Astrocyte (in vitro differentiated cells and primary cell): ENCODE data around the gene ANKRD28. TPM values are rescaled to one million over a fixed set of nuclear protein-coding genes. Genes with fewer than 3 reads are reported as not detected.

Experiments
- DNase-seq: peaks from one replicate; pipeline ENCODE4 v3.0.0-alpha.2; 2010; ENCODE audit warnings: low read depth
- FAIRE-seq: peaks from 2 replicates; lab custom pipeline; 2011; peaks lifted over from hg19 to GRCh38; lab: Jason Lieb, UNC
- H2AFZ ChIP-seq: 2 replicates; pipeline ENCODE4 v1.6.0; 2012; ENCODE audit warnings: low read depth, low read length, inconsistent platforms
- H3K27ac ChIP-seq: 2 replicates; pipeline ENCODE4 v1.5.1; 2011; ENCODE audit warnings: low read depth, low read length, inconsistent platforms
- H3K27me3 ChIP-seq: 2 replicates; pipeline ENCODE4 v1.6.0; 2011; ENCODE audit warnings: low read length, inconsistent platforms; ENCODE audit not compliant: insufficient read depth
- H3K36me3 ChIP-seq: 2 replicates; pipeline ENCODE4 v1.5.1; 2011; ENCODE audit warnings: low read length, inconsistent platforms; ENCODE audit not compliant: insufficient read depth
- H3K4me1 ChIP-seq: 2 replicates; pipeline ENCODE4 v1.5.1; 2011; ENCODE audit warnings: low read length, inconsistent platforms; ENCODE audit not compliant: insufficient read depth
- H3K4me2 ChIP-seq: 2 replicates; pipeline ENCODE4 v1.6.0; 2012; ENCODE audit warnings: low read length, inconsistent platforms
- H3K4me3 ChIP-seq: 2 replicates; pipeline ENCODE4 v1.5.1; 2011; ENCODE audit warnings: low read depth, mild to moderate bottlenecking, low read length, inconsistent platforms; ENCODE audit not compliant: insufficient read depth
- H3K79me2 ChIP-seq: 2 replicates; pipeline ENCODE4 v1.6.0; 2012; ENCODE audit warnings: mild to moderate bottlenecking, low read length, inconsistent platforms; ENCODE audit not compliant: insufficient read depth
- H3K9ac ChIP-seq: 2 replicates; pipeline ENCODE4 v1.6.0; 2012; ENCODE audit warnings: mild to moderate bottlenecking, low read length, inconsistent platforms
- H3K9me3 ChIP-seq: 2 replicates; pipeline ENCODE4 v1.5.1; 2012; ENCODE audit warnings: low read depth, mild to moderate bottlenecking, low read length, inconsistent platforms; ENCODE audit not compliant: insufficient read depth
- H4K20me1 ChIP-seq: 2 replicates; pipeline ENCODE4 v1.6.0; 2012; ENCODE audit warnings: low read length, inconsistent platforms; ENCODE audit not compliant: insufficient read depth
- H3K27ac Mint-ChIP-seq: one replicate; pipeline ENCODE4 v1.8.0; 2021; ENCODE audit warnings: mild to moderate bottlenecking, mixed read lengths; ENCODE audit not compliant: unreplicated experiment
- H3K27me3 Mint-ChIP-seq: one replicate; pipeline ENCODE4 v1.8.0; 2021; ENCODE audit warnings: low read depth, mixed read lengths; ENCODE audit not compliant: unreplicated experiment
- H3K36me3 Mint-ChIP-seq: one replicate; pipeline ENCODE4 v1.8.0; 2021; ENCODE audit warnings: low read depth, mixed read lengths; ENCODE audit not compliant: unreplicated experiment
- H3K4me1 Mint-ChIP-seq: one replicate; pipeline ENCODE4 v1.8.0; 2021; ENCODE audit warnings: low read depth, mixed read lengths; ENCODE audit not compliant: unreplicated experiment
- H3K4me3 Mint-ChIP-seq: one replicate; pipeline ENCODE4 v1.8.0; 2021; ENCODE audit warnings: mild to moderate bottlenecking, moderate library complexity, mixed read lengths; ENCODE audit not compliant: unreplicated experiment
- H3K9me3 Mint-ChIP-seq: one replicate; pipeline ENCODE4 v1.8.0; 2021; ENCODE audit warnings: mild to moderate bottlenecking, mixed read lengths; ENCODE audit not compliant: unreplicated experiment
- EZH2 ChIP-seq: IDR thresholded peaks from 2 replicates; pipeline ENCODE4 v1.6.1; 2012; ENCODE audit warnings: mild to moderate bottlenecking, low read length, inconsistent platforms; ENCODE audit not compliant: insufficient read depth
- total RNA-seq: library from RNA; stranded (reverse); gene quantifications from 2 replicates; pipeline ENCODE4 v1.2.1, GENCODE V29; 2021
- TF ChIP-seq, protein P1 (sequence below): IDR thresholded peaks from 2 replicates; pipeline ENCODE4 v1.5.1; 2011; ENCODE audit warnings: low read depth, mild to moderate bottlenecking, inconsistent platforms, low read length, moderate library complexity; ENCODE audit not compliant: insufficient read depth

The ANKRD28 gene
- total RNA-seq, 1 donor from 2014 or later, result 61.3 TPM

DNA sequence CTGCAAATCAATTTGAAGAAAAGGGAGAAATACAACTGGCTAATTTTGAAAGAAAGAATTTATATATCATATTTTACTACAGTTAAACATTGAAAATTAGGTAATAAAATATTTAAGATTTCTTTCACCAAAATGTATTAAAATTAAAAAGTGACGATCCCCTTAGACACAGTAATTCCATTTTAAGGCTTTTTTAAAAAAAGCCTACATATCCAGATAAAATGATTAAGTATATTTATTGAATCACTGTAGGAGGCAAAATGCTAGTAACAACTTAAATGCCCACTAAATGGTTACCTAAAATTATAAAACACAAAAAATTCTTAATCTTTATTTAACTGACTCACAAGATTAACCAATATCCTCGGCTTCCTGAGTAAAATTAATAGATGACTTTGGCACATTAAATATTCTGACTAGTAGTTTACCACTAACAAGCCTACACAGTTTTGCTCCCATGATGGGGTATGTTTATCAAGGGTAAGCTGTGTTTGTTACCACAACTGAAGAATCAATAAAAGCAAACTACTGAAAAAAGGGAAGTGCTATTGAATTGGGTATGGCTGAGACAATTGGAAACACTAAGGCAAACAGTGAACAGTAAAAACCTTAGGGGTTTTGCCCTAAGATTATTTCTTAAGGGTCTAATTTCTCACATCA lies 28.4 kb downstream of the ANKRD28 start:
- Histone ChIP-seq H3K9ac (peak overlapping the region; percentile 53), H3K27ac (peak overlapping the region; percentile 89), H3K36me3 (peaks cover 6% of the 10 kb centered on the region), H3K9me3 (no peaks in the 10 kb centered on the region), H3K4me1 (peaks cover 15% of the 10 kb centered on the region), H3K79me2 (peaks cover 78% of the 10 kb centered on the region), H4K20me1 (no peaks in the 10 kb centered on the region), H3K4me3 (no peak overlapping the region), H3K4me2 (peak overlapping the region; percentile 70), H3K27me3 (no peaks in the 10 kb centered on the region), H2AFZ (no peak overlapping the region)
- peak; percentile 50 for DNase-seq
- Mint-ChIP-seq H3K27me3 (no peaks in the 10 kb centered on the region), H3K4me3 (peak overlapping the region; percentile 40), H3K9me3 (no peaks in the 10 kb centered on the region), H3K36me3 (peaks cover 4% of the 10 kb centered on the region), H3K4me1 (peaks cover 19% of the 10 kb centered on the region), H3K27ac (peak overlapping the region; percentile 99)
- TF ChIP-seq, protein P1, sequence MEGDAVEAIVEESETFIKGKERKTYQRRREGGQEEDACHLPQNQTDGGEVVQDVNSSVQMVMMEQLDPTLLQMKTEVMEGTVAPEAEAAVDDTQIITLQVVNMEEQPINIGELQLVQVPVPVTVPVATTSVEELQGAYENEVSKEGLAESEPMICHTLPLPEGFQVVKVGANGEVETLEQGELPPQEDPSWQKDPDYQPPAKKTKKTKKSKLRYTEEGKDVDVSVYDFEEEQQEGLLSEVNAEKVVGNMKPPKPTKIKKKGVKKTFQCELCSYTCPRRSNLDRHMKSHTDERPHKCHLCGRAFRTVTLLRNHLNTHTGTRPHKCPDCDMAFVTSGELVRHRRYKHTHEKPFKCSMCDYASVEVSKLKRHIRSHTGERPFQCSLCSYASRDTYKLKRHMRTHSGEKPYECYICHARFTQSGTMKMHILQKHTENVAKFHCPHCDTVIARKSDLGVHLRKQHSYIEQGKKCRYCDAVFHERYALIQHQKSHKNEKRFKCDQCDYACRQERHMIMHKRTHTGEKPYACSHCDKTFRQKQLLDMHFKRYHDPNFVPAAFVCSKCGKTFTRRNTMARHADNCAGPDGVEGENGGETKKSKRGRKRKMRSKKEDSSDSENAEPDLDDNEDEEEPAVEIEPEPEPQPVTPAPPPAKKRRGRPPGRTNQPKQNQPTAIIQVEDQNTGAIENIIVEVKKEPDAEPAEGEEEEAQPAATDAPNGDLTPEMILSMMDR, result no peak
- no peak for FAIRE-seq

DNA sequence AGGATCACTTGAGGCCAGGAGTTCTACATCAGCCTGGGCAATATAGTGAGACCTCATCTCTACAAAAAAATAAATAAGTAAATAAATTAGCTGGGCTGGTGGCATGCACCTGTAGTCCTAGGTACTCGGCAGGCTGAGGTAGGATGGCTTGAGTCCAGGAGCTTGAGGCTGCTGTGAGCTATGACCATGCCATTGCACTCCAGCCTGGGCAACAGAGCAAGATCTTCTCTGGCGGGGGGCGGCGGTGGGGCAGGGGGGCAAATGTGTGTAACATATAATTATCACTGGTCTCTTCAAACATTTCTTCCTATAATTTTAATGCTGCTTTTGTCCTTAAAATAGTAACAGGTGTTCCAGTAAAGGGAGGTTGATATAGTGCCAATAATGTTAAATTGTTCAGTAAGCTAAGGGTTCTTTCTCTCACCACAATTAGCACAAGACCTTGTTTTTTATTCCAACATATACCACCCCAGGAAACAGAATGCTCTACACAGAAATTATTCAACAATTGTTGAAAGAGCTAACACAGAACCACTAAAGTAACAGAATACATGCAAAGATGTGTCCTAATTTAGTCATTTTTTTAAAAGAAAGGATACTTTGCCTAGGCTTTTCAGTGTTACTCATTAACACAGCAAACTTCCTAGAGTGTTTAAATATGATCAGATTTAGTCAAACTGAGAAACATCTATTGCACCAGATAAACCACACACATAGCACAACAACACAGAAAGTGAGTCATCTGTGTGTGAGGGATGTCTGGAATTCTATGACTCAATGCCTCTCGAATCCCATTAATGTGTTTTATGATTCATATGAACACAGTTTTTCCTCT lies 29.1 kb downstream of the ANKRD28 start:
- Histone ChIP-seq H3K9me3 (no peaks in the 10 kb centered on the region), H3K4me2 (peak overlapping the region; percentile 70), H3K9ac (peak overlapping the region; percentile 48), H4K20me1 (no peaks in the 10 kb centered on the region), H3K4me3 (peak overlapping the region; percentile 2), H2AFZ (no peak overlapping the region), H3K79me2 (peaks cover 72% of the 10 kb centered on the region), H3K36me3 (peaks cover 6% of the 10 kb centered on the region), H3K4me1 (peaks cover 15% of the 10 kb centered on the region), H3K27ac (peak overlapping the region; percentile 89), H3K27me3 (no peaks in the 10 kb centered on the region)
- H3K9me3 Mint-ChIP-seq, result no peaks in the 10 kb centered on the region
- H3K36me3 Mint-ChIP-seq, result peaks cover 2% of the 10 kb centered on the region
- DNase-seq, result peak; percentile 98
- TF ChIP-seq EZH2, result no peak
- TF ChIP-seq, protein P1, result no peak
- peaks cover 19% of the 10 kb centered on the region for H3K4me1 Mint-ChIP-seq
- FAIRE-seq, result peak; percentile 98
- H3K27me3 Mint-ChIP-seq, result no peaks in the 10 kb centered on the region
- H3K27ac Mint-ChIP-seq, result peak overlapping the region; percentile 99
- H3K4me3 Mint-ChIP-seq, result peak overlapping the region; percentile 4
